Central memory CD8-positive, alpha-beta T cell (primary cell): ENCODE results near the gene MGRN1.
"Not testable (repeated sequence)": the region's sequence is repeated elsewhere in the genome, so short reads cannot be mapped to it uniquely, and the experiment has no call there.

Experiments used
- ATAC-seq: fragments of 150-1000 bp; cut with Tn5 transposase; replicated peaks from 2 replicates; pipeline ENCODE4 v1.10.0; 2022; ENCODE audit warnings: mild to moderate bottlenecking, moderate FRiP score, moderate number of reproducible peaks; ENCODE audit not compliant: poor library complexity, severe bottlenecking; ENCODE audit errors: extremely low read depth
- DNase-seq, 2 donors: peaks; one replicate each; pipeline ENCODE4 v3.0.0; 2021; ENCODE audit warnings: low spot score in 2 of 2
- H3K27ac Mint-ChIP-seq: one replicate; pipeline ENCODE4 v1.8.0; 2022; ENCODE audit warnings: low read depth, mild to moderate bottlenecking, moderate library complexity, mixed read lengths
- H3K27me3 Mint-ChIP-seq: one replicate; pipeline ENCODE4 v1.8.0; 2022; ENCODE audit warnings: mixed read lengths
- H3K36me3 Mint-ChIP-seq: one replicate; pipeline ENCODE4 v1.8.0; 2022; ENCODE audit warnings: mild to moderate bottlenecking, moderate library complexity, mixed read lengths; ENCODE audit not compliant: insufficient read depth
- H3K4me1 Mint-ChIP-seq: one replicate; pipeline ENCODE4 v1.8.0; 2022; ENCODE audit warnings: mixed read lengths
- H3K4me3 Mint-ChIP-seq: one replicate; pipeline ENCODE4 v1.8.0; 2022; ENCODE audit warnings: mild to moderate bottlenecking, moderate library complexity, mixed read lengths
- H3K9me3 Mint-ChIP-seq: one replicate; pipeline ENCODE4 v1.8.0; 2022; ENCODE audit warnings: mixed read lengths

Gene MGRN1

GRCh38 chr16:4640572-4641305 is 16.1 kb downstream of the MGRN1 start:
- DNase-seq (no peak), ATAC-seq (peak; percentile 43)
- Mint-ChIP-seq H3K9me3 (no peaks in the 10 kb centered on the region), H3K27ac (peak overlapping the region; percentile 54), H3K4me1 (peaks cover 31% of the 10 kb centered on the region), H3K36me3 (peaks cover 17% of the 10 kb centered on the region), H3K4me3 (no peak overlapping the region), H3K27me3 (no peaks in the 10 kb centered on the region)

GRCh38 chr16:4641306-4641687 is 16.7 kb downstream of the MGRN1 start:
- Mint-ChIP-seq H3K27me3 (no peaks in the 10 kb centered on the region), H3K9me3 (no peaks in the 10 kb centered on the region), H3K36me3 (peaks cover 12% of the 10 kb centered on the region), H3K4me3 (no peak overlapping the region), H3K27ac (peak overlapping the region; percentile 54), H3K4me1 (peaks cover 33% of the 10 kb centered on the region)
- no peak for DNase-seq
- no peak for ATAC-seq

- peaks cover 33% of the 10 kb centered on the region for H3K4me1 Mint-ChIP-seq
- no peak overlapping the region for H3K4me3 Mint-ChIP-seq
- no peak for DNase-seq
- no peaks in the 10 kb centered on the region for H3K27me3 Mint-ChIP-seq
- peaks cover 12% of the 10 kb centered on the region for H3K36me3 Mint-ChIP-seq
- no peak overlapping the region for H3K27ac Mint-ChIP-seq
- H3K9me3 Mint-ChIP-seq, result no peaks in the 10 kb centered on the region
- ATAC-seq, result no peak
Observed at GRCh38 chr16:4641895-4642294, 17.3 kb downstream of the MGRN1 start.

- Mint-ChIP-seq H3K4me1 (peaks cover 37% of the 10 kb centered on the region), H3K27me3 (no peaks in the 10 kb centered on the region), H3K27ac (no peak overlapping the region), H3K4me3 (no peak overlapping the region), H3K9me3 (no peaks in the 10 kb centered on the region), H3K36me3 (peaks cover 28% of the 10 kb centered on the region)
- ATAC-seq (no peak), DNase-seq (no peak)
Observed at GRCh38 chr16:4646773-4647643, 22.4 kb downstream of the MGRN1 start.

- Mint-ChIP-seq H3K27ac (no peak overlapping the region), H3K4me3 (no peak overlapping the region), H3K36me3 (peaks cover 30% of the 10 kb centered on the region), H3K9me3 (no peaks in the 10 kb centered on the region), H3K4me1 (peaks cover 37% of the 10 kb centered on the region), H3K27me3 (no peaks in the 10 kb centered on the region)
- DNase-seq (no peak), ATAC-seq (no peak)
Observed at GRCh38 chr16:4647644-4647980, 23.0 kb downstream of the MGRN1 start.

GRCh38 chr16:4648917-4649316 is 24.3 kb downstream of the MGRN1 start:
- H3K36me3 Mint-ChIP-seq, result peaks cover 30% of the 10 kb centered on the region
- no peak for ATAC-seq
- peak overlapping the region; percentile 38 for H3K4me3 Mint-ChIP-seq

GRCh38 chr16:4649744-4650442 is 25.3 kb downstream of the MGRN1 start:
- DNase-seq (no peak), ATAC-seq (peak; percentile 44)
- peaks cover 37% of the 10 kb centered on the region for H3K4me1 Mint-ChIP-seq
- H3K9me3 Mint-ChIP-seq, result no peaks in the 10 kb centered on the region
- no peaks in the 10 kb centered on the region for H3K27me3 Mint-ChIP-seq
- no peak overlapping the region for H3K27ac Mint-ChIP-seq
- peaks cover 31% of the 10 kb centered on the region for H3K36me3 Mint-ChIP-seq
- no peak overlapping the region for H3K4me3 Mint-ChIP-seq

More at GRCh38 chr16:4648917-4649316, 24.3 kb downstream of the MGRN1 start:
- no peaks in the 10 kb centered on the region for H3K27me3 Mint-ChIP-seq
- H3K9me3 Mint-ChIP-seq, result no peaks in the 10 kb centered on the region
- DNase-seq, result no peak
- H3K27ac Mint-ChIP-seq, result peak overlapping the region; percentile 82
- peaks cover 37% of the 10 kb centered on the region for H3K4me1 Mint-ChIP-seq

- H3K4me1 Mint-ChIP-seq, result peaks cover 32% of the 10 kb centered on the region
- ATAC-seq (peak; percentile 60), DNase-seq (peak; percentile 66 to 67)
- H3K36me3 Mint-ChIP-seq, result peaks cover 32% of the 10 kb centered on the region
- not testable (repeated sequence) for H3K27me3 Mint-ChIP-seq, H3K4me3 Mint-ChIP-seq, H3K9me3 Mint-ChIP-seq
- H3K27ac Mint-ChIP-seq, result peak overlapping the region; percentile 41
Observed at GRCh38 chr16:4650443-4651074, 25.9 kb downstream of the MGRN1 start.

GRCh38 chr16:4651827-4652226 is 27.2 kb downstream of the MGRN1 start:
- Mint-ChIP-seq H3K9me3 (no peaks in the 10 kb centered on the region), H3K36me3 (peaks cover 34% of the 10 kb centered on the region), H3K27ac (no peak overlapping the region), H3K4me3 (no peak overlapping the region), H3K27me3 (no peaks in the 10 kb centered on the region), H3K4me1 (peaks cover 28% of the 10 kb centered on the region)
- ATAC-seq, result no peak
- DNase-seq, result no peak

- ATAC-seq, result no peak
- Mint-ChIP-seq H3K4me1 (peaks cover 23% of the 10 kb centered on the region), H3K27me3 (no peaks in the 10 kb centered on the region), H3K4me3 (no peak overlapping the region), H3K9me3 (no peaks in the 10 kb centered on the region), H3K36me3 (peaks cover 38% of the 10 kb centered on the region), H3K27ac (no peak overlapping the region)
- DNase-seq, result no peak
Observed at GRCh38 chr16:4652561-4652960, 27.9 kb downstream of the MGRN1 start.

- H3K36me3 Mint-ChIP-seq, result peaks cover 36% of the 10 kb centered on the region
Observed at GRCh38 chr16:4654011-4654963, 29.7 kb downstream of the MGRN1 start.

More at GRCh38 chr16:4654011-4654963, 29.7 kb downstream of the MGRN1 start:
- no peaks in the 10 kb centered on the region for H3K27me3 Mint-ChIP-seq
- no peaks in the 10 kb centered on the region for H3K9me3 Mint-ChIP-seq
- H3K4me3 Mint-ChIP-seq, result no peak overlapping the region
- no peak overlapping the region for H3K27ac Mint-ChIP-seq
- H3K4me1 Mint-ChIP-seq, result peaks cover 16% of the 10 kb centered on the region
- no peak for DNase-seq
- no peak for ATAC-seq
